MV-4-11 (cell line): ENCODE results near the gene UBE2I.

Source experiments
- DNase-seq: peaks from one replicate; lab custom pipeline; 2025; lab: John Stamatoyannopoulos, UW

UBE2I gene

DNA sequence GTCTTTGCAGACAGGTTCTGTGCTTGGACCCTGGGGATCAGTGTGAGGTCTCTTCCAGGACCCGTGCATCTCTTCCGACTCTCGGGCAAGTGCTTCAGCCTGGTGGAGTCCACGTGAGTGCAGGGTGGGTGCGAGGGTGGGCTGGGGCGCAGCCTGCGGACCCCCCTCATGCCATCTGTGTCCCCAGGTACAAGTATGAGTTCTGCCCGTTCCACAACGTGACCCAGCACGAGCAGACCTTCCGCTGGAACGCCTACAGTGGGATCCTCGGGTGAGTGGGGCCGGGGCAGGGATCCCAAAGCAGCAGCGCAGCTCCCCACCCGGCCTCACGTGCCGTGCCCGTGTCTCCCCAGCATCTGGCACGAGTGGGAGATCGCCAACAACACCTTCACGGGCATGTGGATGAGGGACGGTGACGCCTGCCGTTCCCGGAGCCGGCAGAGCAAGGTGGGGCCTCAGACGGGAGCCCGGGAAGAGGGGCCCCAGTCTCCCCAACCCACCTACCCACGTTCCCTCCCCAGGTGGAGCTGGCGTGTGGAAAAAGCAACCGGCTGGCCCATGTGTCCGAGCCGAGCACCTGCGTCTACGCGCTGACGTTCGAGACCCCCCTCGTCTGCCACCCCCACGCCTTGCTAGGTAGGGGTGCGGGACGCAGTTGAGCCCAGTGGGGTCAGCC is 52.4 kb downstream of the UBE2I start:
- DNase-seq = no peak

DNA sequence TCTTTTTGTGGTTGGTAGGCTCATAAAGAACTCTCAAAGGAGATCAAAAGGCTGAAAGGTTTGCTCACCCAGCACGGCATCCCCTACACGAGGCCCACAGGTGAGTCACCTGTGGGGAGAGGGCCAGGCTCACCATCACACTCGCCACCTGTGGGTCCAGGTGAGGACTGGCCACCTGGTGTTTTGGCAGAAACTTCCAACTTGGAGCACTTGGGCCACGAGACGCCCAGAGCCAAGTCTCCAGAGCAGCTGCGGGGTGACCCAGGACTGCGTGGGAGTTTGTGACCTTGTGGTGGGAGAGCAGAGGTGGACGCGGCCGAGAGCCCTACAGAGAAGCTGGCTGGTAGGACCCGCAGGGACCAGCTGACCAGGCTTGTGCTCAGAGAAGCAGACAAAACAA is 53.4 kb downstream of the UBE2I start:
- no peak for DNase-seq

DNA sequence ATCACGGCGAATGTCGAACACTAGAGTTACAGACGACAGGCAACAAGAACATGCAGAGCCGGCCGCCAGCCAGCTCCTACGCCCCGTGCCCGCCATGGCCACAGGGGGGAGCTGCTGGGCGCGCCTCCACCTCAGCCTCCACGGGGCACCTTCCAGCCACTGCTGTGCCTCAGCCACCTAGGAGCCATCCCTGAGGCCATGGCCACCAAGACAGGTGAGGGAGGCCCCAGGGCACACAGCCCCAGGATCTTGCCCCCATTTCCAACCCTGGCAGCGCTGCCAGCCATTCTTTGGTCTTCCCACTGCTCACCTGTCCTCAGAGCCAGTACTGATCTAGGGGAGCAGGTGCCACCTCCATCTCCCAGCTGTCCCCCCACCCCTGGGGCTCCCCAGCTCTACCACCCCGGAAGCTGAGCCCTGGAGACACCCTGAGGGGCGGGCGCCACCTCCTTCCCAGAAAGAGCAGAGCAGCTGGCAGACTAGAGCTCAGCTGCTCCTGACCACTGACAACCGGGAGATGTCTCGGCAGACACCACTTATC is 54.1 kb downstream of the UBE2I start:
- peak; percentile 40 for DNase-seq

DNA sequence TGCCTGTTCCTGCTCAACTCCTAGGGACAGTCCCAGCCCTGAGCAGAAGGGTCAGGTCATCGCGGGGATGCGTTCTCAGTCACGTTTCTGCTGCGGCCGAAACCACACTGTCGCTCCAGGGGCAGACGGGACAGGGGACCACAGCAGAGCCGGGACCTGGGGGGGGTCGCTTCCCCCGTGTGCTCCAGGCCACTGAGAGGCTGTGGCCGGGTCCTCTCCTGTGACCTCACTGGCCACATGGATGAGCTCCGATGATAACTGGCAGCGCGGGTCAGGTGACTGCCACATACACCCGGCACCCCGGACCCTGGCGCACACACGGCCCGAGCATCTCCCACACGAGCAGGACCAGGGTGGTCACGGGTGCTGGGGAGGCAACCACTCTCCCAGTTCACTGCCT is 55.1 kb downstream of the UBE2I start:
- no peak for DNase-seq

DNA sequence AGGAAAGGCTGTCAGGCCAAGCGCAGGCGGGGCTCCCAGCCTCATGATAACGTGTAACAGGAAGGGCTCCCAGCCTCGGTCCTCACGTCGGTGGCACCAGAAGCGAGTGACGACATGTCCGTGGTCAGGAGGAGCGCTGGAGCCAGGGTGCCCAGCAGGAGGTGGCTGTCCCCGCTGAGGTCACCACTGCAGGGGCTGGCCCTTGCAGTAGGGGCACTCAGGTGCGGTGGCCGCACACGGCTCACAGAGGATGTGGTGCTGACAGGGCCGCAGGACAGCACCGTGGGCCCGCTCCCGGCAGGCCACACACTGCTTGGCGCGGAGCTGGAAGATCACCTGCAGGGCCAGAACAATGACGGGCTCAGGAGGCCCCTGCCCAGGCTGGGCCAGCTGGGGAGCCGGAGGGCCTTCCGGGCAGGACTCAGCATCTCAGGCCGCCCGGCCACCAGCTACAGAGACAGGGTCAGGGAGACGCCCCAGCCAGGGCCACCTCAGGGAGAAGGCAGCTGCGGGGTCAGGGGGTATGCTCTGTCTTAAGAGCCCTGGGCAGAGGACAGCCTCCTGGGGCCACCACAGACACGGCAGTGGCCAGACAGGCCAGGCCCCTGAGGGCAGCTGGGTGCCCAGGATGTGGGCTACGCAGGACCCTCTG is 56.8 kb downstream of the UBE2I start:
- DNase-seq = no peak

DNA sequence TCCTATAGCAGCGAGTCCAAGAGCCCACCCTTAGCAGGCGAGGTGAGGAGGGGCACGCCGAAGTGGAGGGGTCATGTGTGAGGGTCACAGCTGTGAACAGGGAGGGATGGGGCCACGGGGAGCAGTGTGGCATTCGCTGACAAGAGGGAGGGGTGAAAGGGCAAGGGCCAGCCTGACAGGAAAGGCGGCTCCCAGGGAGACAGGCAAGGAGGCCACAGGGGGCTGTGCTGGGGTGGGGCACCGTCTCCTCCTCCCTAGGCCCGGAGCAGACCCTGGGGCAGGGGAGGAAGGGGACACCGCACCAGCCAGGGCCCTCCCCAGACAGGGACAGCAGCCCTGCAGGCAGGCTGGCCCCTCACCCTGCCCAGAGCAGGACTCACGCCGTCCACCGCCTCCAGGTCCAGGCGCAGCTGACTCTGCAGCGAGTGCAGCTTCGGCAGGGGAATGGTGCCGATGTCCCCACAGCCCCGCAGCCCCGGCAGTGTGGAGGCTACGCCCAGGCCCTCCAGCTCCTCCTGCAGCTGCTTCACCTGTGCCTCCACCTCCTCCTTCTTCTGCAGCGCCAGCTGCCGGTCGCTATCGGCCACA is 57.4 kb downstream of the UBE2I start:
- no peak for DNase-seq

DNA sequence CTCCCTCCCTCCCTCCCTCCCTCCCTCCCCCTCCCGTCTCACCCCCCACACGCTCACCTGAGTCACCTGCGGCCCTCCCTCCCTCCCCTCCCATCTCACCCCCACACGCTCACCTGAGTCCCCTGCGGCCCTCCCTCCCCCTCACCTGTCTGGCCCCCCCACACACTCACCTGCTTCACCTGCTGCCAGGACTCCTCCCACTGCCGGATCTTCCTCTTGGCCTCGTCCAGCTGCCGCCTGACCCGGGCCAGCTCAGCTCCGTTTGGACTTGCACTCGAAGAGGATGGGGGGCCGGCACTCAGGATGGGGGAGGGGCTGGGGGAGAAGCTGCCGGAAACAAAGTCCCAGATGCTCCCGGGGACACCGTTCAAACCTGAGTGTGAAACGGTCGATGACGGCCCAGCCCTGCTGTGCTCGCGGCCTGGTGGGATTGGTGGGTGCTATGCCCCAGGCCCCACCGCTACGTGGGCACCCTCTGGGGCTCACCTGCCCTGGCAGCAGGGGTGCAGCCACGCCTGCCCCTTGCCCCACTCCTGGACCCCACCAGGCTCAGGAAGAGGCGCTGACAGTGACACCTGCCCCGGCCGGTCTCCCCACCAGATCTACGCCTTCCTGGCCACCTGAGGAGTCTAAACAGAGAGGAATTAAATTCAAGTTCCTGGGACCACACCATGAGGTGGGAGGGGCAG is 58.2 kb downstream of the UBE2I start:
- DNase-seq = no peak

DNA sequence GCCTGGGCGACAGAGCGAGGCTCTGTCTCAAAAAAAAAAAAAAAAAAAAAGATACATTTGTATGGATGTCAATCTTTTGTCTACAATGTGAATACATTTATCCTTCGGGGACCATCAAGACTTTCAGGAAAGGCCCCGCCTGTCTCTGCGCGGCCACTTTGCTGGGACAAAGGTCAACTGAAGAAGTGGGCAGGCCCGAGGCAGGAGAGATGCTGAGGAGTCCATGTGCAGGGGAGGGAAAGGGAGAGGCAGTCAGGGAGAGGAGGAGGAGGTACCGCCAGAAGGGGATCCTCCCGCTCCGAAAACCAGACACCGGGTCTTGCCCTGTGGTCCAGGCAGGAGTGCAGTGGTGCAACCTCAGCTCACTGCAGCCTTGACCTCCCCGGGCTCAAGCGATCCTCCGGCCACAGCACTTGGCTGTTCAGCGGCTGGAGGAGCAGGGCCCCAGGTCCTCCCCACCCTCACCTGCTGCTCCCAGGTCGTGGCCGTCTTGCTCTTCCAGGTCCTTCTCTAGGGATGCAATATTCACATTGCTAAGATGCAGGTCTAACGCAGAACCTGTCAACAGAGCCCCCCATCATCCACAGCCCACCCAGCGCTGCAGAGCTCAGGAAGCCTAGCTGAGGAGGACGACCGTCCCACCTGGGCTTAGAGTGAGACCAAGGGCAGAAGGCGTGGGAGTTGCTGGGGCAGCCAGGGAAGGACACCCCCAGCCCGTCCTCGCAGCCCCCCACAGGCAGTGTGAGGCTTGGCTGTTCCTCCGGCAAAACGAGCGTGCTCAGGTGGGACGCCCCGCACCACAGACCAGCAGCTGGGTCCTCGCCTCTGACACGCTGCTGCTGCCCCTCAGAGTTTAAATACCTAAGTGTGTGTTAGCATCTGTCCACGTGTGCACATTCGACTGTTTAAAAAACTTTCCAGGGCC is 61.9 kb downstream of the UBE2I start:
- no peak for DNase-seq

DNA sequence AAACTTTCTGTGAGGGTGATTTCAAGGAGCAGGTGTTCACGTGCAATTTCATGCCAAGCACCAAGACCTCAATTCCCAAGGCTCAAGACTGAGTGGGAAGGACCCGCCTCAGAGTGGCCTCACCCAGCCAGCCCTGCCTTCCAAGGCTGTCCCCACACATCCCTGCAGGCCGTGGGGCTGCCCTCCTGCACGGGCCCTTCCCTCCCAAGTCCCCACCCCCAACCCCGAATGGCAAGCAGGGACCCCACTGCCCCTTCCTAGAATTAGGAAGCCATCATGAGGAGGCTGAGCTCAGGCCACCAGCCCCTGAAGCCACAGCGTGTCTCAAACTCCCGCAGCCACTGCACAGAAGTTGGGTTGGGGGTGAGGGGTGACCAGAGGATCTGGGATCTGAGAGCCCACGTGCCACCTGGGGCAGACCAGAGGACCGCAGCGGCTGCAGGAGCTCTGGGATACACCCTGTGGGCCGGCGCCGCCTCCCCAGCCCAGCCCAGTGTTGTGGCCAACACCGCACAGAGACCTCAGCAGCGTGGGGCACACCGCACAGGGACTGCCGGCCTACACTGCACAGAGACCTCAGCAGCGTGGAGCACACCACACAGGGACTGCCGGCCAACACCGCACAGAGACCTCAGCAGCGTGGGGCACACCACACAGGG is 63.0 kb downstream of the UBE2I start:
- DNase-seq = no peak

DNA sequence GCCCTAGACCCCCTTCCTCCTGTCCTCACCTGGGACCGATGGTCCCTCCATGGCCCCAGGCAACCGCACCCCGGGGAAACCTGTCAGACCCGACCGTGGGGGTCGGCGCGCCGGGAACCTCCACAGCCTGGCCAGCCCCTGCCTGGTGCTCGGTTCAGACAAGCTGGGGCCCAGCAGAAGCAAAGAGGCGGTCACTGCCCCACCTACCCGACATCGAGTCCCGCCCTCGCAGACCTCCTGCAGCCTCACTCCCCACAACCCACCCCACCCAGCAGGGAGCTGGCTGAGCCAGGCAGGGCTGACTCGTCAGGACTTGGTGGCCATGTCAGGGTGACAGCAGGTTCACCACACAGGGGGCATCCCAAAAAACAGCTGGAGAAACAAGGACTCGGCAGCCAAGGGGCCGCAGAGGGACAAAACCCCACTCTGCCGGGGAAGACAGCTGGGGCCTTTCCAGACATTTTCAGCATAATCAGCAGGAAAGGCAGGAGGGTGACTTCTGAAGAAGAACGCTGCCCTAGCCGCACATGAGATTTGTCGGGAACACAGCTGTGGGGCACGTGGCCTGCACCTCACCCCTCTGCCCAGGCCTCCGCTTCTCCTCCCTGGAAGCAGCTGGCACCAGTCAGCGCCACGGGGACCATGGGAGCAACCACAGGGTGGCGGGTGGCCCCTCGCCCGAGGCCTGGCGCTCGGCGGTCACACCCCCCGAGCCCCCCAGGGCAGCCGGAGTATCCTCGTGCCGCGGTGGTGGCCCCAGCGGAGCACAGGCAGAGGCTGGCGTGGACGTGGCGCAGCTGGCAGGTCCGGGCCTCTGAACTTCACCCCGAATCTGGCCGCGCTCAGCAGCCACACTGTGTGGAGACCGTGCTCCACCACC is 65.2 kb downstream of the UBE2I start:
- DNase-seq = no peak

DNA sequence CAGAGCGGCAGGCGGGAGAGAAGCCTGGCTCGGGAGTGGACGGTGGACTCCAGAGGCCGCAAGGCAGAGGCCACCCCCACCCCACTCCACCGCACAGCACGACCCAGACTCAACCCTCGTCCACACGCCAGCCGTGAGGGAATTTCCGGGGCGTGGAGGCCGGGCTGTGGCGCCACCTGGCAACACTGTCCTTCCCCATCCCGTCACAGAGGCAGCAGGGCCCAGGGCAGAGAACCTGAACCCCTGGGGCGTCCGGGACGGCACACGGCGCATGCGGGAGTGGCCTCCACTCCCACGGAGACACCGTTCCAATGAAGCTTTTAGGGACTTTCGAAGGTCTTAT is 65.8 kb downstream of the UBE2I start:
- DNase-seq = no peak

DNA sequence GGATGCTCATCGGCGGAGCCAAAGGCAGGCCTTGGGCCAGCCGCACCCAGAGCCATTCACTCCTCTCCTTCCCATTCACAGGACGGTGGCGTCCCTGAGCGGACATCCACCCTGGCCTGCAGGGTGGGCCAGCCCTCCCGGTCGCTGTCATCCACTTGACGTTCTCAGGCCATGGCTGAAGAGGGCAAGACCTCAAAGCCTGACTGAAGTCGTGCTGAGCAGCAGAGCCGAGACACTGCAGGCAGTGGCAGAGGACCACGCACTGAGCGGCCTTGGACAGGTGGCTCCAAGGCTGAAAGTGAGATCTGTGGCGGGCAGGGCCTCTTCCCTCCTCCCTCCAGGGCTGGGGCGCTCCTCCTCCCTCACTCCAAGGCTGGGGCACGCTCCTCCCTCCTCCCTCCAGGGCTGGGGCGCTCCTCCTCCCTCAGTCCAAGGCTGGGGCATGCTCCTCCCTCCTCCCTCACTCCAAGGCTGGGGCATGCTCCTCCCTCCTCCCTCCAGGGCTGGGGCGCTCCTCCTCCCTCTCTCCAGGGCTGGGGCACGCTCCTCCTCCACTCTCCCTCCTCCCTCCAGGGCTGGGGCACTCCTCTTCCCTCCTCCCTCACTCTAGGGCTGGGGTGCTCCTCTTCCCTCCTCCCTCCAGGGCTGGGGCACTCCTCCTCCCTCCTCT is 66.4 kb downstream of the UBE2I start:
- DNase-seq = no peak
